ENCODE measurements around the gene METAP1D. TPM values are rescaled to one million over a fixed set of nuclear protein-coding genes. Genes with fewer than 3 reads are reported as not detected.

METAP1D gene
- total RNA-seq, 1 donor from 2014 or later, result 10.4 TPM

DNA sequence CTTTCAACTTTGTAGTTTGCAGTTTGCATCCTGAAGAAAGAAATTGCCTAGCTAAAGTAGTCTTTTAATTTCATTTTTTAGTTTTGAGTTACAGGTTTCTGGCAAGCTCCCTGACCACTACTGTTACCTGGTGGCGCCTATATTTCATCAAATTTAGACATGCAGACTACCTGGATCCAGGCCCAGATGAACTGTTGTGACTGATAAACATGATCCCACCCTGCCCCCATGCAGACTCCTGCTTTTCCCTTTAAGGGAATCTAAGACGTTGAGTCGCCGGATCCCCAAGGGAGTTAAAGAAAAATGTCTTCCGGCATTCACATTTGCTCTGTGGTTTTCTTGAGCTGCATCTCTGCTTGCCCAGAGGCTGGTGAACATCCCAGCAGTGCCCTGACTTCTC is 22.2 kb downstream of the METAP1D start:
- Mint-ChIP-seq H3K9me3 (no peaks in the 10 kb centered on the region), H3K36me3 (no peaks in the 10 kb centered on the region), H3K4me1 (ENCODE audit: unreplicated experiment) (peaks cover 16% of the 10 kb centered on the region), H3K27ac (peak overlapping the region; percentile 40), H3K27me3 (no peaks in the 10 kb centered on the region), H3K4me3 (peak overlapping the region; percentile 55)
- no peak for DNase-seq (ENCODE audit: extremely low spot score, unreplicated experiment)
- TF ChIP-seq, protein P1, sequence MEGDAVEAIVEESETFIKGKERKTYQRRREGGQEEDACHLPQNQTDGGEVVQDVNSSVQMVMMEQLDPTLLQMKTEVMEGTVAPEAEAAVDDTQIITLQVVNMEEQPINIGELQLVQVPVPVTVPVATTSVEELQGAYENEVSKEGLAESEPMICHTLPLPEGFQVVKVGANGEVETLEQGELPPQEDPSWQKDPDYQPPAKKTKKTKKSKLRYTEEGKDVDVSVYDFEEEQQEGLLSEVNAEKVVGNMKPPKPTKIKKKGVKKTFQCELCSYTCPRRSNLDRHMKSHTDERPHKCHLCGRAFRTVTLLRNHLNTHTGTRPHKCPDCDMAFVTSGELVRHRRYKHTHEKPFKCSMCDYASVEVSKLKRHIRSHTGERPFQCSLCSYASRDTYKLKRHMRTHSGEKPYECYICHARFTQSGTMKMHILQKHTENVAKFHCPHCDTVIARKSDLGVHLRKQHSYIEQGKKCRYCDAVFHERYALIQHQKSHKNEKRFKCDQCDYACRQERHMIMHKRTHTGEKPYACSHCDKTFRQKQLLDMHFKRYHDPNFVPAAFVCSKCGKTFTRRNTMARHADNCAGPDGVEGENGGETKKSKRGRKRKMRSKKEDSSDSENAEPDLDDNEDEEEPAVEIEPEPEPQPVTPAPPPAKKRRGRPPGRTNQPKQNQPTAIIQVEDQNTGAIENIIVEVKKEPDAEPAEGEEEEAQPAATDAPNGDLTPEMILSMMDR (conservative IDR thresholded peaks at IDR 0.05), result peak; percentile 5

DNA sequence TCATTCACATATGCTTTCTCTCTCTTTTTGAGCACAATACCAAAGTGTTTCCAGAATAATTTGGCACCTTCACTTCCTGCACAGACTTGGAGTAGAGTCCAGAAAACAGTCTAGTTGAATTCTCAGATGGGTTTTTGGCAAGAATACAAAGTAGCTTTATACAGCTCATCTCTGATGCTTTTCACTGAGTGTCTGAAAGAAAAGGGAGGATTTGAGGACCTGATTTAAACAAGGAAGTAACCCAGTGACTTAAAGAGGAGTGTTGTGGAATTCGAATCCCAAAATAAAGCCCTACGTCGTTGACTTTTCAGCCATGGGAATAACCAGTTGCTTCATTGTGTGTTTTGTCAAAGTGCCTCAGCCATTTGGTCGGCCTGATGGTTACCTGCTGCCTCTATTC is 31.8 kb downstream of the METAP1D start:
- Mint-ChIP-seq H3K4me3 (no peak overlapping the region), H3K9me3 (no peaks in the 10 kb centered on the region), H3K27me3 (no peaks in the 10 kb centered on the region), H3K27ac (no peak overlapping the region), H3K36me3 (no peaks in the 10 kb centered on the region), H3K4me1 (ENCODE audit: unreplicated experiment) (peaks cover 17% of the 10 kb centered on the region)
- DNase-seq (ENCODE audit: extremely low spot score, unreplicated experiment), result no peak
- TF ChIP-seq, protein P1 (conservative IDR thresholded peaks at IDR 0.05), result no peak

DNA sequence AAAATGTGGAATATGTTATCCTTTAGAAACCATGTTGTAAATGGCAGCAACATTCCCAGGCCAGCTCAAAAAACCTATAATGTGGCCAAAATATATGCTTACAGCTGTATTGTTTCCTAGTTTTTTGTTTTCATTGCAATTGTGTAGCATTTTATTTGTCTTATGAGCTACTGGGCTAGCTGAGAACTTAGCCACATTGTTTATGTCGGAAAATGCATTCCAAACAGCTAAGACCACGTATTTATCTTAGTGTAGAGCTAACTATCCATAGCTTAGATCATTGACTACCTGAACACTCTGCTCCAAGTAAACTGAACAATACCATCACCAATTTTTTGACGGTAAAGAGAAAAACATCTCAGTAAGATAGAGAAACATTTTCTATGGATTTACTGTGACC is 38.4 kb downstream of the METAP1D start:
- no peak overlapping the region for H3K27ac Mint-ChIP-seq
- H3K36me3 Mint-ChIP-seq, result peaks cover 4% of the 10 kb centered on the region
- TF ChIP-seq, protein P1 (conservative IDR thresholded peaks at IDR 0.05), result no peak

DNA sequence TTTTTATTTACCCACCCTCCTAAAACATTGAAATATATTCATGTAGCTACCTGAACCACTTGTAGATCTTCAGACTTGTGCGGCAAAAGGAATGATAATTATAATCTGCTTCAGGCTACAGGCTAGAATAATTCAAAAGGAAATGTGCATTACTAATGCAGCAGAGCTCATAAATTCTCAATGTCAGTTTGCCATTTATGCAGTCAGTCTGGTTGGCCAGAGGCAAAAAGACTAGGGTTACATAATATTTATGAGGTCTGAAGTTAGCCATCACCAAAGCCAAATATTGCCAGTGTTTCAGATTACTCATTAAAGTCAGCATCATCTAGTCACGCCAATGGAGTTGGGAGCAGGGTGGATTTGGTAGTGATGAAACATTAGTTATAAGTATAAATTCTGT is 38.9 kb downstream of the METAP1D start:
- peaks cover 4% of the 10 kb centered on the region for H3K36me3 Mint-ChIP-seq
- H3K27me3 Mint-ChIP-seq, result peaks cover 11% of the 10 kb centered on the region
- no peak overlapping the region for H3K27ac Mint-ChIP-seq
- H3K4me1 Mint-ChIP-seq (ENCODE audit: unreplicated experiment), result peaks cover 24% of the 10 kb centered on the region
- no peak overlapping the region for H3K4me3 Mint-ChIP-seq
- TF ChIP-seq, protein P1 (conservative IDR thresholded peaks at IDR 0.05), result no peak
- no peaks in the 10 kb centered on the region for H3K9me3 Mint-ChIP-seq
- DNase-seq (ENCODE audit: extremely low spot score, unreplicated experiment), result no peak

More for the DNA sequence above, 38.4 kb downstream of the METAP1D start:
- Mint-ChIP-seq H3K4me1 (ENCODE audit: unreplicated experiment) (peaks cover 24% of the 10 kb centered on the region), H3K27me3 (peaks cover 11% of the 10 kb centered on the region), H3K4me3 (no peak overlapping the region), H3K9me3 (no peaks in the 10 kb centered on the region)
- DNase-seq (ENCODE audit: extremely low spot score, unreplicated experiment), result no peak

DNA sequence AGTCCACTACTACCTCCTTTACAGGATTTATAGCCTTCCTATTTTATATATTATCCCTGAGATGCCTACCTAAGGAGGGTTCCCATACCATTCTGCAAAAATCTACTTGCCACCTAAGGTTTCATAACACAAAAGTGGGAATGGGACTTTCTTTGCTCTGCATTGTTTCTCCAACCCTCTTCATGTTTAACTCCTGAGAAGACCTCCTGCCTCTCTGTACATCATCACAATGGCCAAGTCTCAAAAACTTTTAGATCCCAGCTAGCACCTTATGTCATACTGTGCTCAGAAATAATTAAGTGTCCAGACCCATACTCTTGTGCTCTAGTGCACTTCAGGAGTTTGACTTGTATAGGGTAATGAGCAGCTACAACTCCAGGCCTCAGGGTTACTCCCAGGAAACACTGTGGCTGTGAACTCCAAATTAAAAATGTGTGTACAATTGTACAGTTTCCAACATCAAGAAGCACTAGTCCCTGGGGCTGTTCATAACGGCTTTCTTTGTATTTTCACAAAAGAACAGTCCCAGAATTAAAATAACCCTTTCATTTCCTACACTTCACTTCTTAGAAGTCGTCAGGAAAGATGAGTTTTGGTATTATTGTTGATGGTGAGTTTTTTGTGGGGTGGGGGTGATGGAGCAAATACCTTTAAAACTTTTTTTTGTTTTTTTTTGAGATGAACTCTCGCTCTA is 39.4 kb downstream of the METAP1D start:
- peaks cover 4% of the 10 kb centered on the region for H3K36me3 Mint-ChIP-seq

More for the DNA sequence above, 39.4 kb downstream of the METAP1D start:
- TF ChIP-seq, protein P1 (conservative IDR thresholded peaks at IDR 0.05), result no peak
- Mint-ChIP-seq H3K9me3 (no peaks in the 10 kb centered on the region), H3K27ac (no peak overlapping the region), H3K27me3 (peaks cover 11% of the 10 kb centered on the region), H3K4me3 (no peak overlapping the region), H3K4me1 (ENCODE audit: unreplicated experiment) (peaks cover 24% of the 10 kb centered on the region)
- no peak for DNase-seq (ENCODE audit: extremely low spot score, unreplicated experiment)
